ENCODE results near the gene PHETA2.
"Not testable (repeated sequence)": the region's sequence is repeated elsewhere in the genome, so short reads cannot be mapped to it uniquely, and the experiment has no call there.

Gene PHETA2

GRCh38 chr22:42101199-42101598 lies 27.2 kb downstream of the PHETA2 start:
- no peak for DNase-seq (ENCODE audit: low read depth in 3 of 3, low spot score in 1 of 3)

DNA sequence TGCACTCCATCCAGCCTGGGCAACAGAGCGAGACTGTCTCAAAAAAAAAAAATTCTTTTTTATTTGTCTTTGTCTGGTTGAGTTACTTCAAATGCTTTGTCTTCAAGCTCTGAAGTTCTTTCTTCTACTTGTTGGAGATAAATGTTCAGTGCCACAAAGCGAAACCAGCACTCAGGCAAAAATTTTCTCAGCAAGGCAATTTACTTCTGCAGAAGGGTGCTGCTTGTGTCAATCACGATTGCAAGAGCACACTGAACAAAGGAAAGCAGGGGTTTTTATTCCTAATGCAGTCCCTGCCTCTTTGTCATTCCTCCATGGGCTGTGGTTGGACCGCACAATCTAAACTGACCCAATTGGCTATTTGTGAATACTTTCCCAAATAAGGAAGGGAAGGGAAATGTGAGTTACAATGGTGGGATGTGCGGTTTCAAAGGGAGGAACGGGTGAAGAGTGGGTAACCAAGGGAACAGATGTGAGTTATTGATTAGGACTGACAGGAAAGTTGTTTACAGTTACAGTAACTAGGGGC lies 30.3 kb downstream of the PHETA2 start:
- DNase-seq (ENCODE audit: low read depth in 3 of 3, low spot score in 1 of 3): not testable (repeated sequence)

DNA sequence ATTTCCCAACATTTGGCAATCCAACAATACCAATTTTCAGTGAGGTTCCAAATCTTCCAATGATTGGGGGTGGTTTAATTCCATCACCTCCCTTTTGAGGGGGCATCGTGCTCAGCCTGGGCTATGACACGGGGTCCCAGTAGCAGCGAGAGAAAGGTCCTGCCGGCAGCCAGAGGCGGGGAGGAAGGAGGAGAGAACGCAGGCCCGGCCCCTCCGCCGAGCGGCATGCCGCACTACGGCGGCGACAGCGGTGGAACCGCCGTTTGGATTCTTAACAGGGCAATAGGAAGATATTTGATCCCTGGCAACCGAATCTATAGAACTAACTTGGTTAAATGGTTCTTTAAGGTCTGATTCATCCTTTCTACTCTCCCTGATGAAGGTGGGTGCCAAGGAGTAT lies 34.8 kb downstream of the PHETA2 start:
- no peak for DNase-seq (ENCODE audit: low read depth in 3 of 3, low spot score in 1 of 3)

DNA sequence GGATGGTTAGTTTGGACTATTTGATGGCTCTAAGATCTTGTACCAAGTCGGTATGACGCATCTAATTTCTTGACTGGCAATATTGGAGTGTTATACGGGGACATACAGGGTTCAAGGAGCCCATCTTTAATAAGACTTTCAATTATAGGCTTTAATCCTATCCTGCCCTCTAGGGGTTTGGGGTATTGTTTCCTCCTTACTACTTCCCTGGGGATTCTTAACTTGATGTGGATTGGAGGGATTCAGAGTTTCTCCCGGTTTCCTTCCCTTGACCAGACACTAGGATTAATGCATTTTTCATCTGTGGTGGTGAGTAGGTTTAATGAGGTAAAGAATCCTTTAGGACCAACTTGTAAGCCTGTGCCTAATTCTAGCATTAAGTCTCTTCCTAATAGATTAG lies 37.8 kb downstream of the PHETA2 start:
- DNase-seq (ENCODE audit: low read depth in 3 of 3, low spot score in 1 of 3): no peak

- DNase-seq (ENCODE audit: low read depth in 3 of 3, low spot score in 1 of 3): not testable (repeated sequence)
Measured at GRCh38 chr22:42112793-42113192, 38.7 kb downstream of the PHETA2 start.

GRCh38 chr22:42114721-42115120 lies 40.7 kb downstream of the PHETA2 start:
- DNase-seq (ENCODE audit: low read depth in 3 of 3, low spot score in 1 of 3): no peak

DNA sequence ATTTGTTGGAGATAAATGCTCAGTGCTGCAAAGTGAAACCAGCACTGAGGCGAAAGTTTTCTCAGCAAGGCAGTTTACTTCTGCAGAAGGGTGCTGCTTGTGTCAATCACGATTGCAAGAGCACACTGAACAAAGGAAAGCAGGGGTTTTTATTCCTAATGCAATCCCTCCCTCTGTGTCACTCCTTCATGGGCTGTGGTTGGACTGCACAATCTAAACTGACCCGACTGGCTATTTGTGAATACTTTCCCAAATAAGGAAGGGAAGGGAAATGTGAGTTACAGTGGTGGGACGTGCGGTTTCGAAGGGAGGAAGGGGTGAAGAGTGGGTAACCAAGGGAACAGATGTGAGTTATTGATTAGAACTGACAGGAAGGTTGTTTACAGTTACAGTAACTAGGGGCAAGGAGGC lies 41.4 kb downstream of the PHETA2 start:
- not testable (repeated sequence) for DNase-seq (ENCODE audit: low read depth in 3 of 3, low spot score in 1 of 3)

- DNase-seq (ENCODE audit: low read depth in 3 of 3, low spot score in 1 of 3): no peak
Measured at GRCh38 chr22:42116848-42117424, 42.9 kb downstream of the PHETA2 start.

DNA sequence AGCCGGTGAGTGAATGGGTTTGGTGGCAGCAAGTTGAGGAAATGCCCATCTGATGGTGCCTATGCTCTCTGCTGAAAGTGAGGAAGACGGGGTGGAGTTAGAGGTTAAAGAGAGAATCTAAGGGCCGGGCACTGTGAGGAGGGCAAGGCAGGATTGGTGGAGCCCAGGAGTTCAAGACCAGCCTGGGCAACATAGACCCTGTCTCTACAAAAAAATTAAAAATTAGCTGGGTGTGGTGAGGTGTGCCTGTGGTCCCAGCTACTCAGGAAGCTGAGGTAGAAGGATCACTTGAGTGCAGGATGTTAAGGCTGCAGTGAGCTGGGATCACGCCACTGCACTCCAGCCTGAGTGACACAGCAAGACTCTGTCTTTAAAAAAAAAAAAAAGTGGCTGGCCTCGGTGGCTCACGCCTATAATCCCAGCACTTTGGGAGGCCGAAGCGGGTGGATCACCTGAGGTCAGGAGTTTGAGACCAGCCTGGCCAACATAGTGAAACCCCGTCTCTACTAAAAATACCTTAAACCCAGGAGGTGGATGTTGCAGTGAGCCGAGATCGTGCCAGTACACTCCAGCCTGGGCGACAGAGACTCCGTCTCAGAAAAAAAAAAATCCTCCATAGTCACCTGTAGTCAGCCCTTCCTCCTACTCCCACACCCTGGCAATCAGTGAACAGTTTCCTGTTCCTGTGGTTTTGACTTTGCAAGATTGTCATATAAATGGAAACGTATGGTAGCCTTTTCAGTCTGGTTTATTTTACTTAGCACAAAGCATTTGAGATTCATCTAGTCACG lies 46.4 kb downstream of the PHETA2 start:
- DNase-seq (ENCODE audit: low read depth in 3 of 3, low spot score in 1 of 3): peak in 1 of 3 donors; percentile 7

DNA sequence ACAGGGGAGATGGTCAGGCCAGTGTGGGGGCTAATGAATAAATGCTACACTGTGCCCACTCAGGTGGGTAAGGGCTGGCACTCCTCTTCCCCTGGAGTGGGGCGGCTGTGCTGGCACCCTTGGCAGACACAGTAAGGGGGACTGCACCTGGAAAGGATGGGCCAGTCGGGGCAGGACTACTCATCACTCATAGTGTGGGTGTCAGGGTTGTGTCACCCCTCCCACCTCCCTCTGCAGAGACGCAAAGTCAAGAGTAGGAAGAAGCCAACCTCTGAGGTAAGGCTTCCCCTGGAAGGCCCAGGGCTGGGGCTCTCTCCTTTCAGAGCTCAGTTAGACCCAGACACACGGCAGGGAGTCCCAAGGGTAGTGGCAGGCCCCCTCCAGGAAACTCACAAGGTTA lies 49.5 kb downstream of the PHETA2 start:
- DNase-seq (ENCODE audit: low read depth in 3 of 3, low spot score in 1 of 3): not testable (repeated sequence)

DNA sequence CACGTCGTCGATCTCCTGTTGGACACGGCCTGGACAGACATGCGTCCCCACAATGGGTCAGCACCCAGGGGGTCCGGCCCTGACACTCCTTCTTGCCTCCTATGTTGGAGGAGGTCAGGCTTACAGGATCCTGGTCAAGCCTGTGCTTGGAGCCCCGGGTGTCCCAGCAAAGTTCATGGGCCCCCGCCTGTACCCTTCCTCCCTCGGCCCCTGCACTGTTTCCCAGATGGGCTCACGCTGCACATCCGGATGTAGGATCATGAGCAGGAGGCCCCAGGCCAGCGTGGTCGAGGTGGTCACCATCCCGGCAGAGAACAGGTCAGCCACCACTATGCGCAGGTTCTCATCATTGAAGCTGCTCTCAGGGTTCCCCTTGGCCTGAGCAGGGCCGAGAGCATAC lies 53.6 kb downstream of the PHETA2 start:
- DNase-seq (ENCODE audit: low read depth in 3 of 3, low spot score in 1 of 3): no peak

DNA sequence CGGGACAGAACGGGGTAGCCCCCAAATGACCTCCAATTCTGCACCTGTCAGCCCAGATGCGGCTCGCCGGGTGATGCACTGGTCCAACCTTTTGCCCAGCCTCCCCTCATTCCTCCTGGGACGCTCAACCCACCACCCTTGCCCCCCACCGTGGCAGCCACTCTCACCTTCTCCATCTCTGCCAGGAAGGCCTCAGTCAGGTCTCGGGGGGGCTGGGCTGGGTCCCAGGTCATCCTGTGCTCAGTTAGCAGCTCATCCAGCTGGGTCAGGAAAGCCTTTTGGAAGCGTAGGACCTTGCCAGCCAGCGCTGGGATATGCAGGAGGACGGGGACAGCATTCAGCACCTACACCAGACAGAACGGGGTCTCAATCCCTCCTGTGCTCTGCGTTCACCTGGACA lies 54.0 kb downstream of the PHETA2 start:
- DNase-seq (ENCODE audit: low read depth in 3 of 3, low spot score in 1 of 3): not testable (repeated sequence)
